Activated T-cell treated with anti-CD3 and anti-CD28 coated beads for 1 hour (primary cell): ENCODE measurements around the gene CHTF8.
"Not testable (repeated sequence)": the region's sequence is repeated elsewhere in the genome, so short reads cannot be mapped to it uniquely, and the experiment has no call there.

Source experiments
- DNase-seq: peaks from one replicate; pipeline ENCODE4 v3.0.0-alpha.2; 2020; ENCODE audit warnings: low read depth

The CHTF8 gene

GRCh38 chr16:69138608-69139007 lies 6.2 kb upstream of the CHTF8 start:
- no peak for DNase-seq

DNA sequence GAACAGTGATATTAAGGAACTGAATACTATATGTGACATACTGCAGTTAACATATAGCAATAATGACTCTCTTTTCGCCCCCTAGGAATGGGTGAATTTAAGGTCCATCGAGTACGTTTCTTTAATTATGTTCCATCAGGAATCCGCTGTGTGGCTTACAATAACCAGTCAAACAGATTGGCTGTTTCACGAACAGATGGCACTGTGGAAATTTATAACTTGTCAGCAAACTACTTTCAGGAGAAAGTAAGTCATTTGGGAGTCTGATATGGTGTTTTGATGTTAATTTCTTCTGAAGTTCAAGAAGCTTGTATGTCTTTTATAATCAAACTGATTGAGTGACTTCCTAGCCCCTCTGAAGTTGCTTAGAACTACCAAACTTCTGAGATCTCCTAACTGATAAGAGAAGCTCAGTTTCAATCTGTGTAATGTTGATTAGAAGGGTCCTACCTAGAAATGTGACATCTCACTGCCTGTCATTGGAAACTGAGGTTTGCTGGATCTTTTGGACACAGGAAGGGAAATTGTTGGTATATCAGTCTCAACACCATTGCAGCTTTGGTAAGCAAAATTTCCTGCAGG lies 1.1 kb upstream of the CHTF8 start:
- DNase-seq = no peak

GRCh38 chr16:69131839-69132423 lies 457 bp downstream of the CHTF8 start:
- DNase-seq = peak; percentile 58

DNA sequence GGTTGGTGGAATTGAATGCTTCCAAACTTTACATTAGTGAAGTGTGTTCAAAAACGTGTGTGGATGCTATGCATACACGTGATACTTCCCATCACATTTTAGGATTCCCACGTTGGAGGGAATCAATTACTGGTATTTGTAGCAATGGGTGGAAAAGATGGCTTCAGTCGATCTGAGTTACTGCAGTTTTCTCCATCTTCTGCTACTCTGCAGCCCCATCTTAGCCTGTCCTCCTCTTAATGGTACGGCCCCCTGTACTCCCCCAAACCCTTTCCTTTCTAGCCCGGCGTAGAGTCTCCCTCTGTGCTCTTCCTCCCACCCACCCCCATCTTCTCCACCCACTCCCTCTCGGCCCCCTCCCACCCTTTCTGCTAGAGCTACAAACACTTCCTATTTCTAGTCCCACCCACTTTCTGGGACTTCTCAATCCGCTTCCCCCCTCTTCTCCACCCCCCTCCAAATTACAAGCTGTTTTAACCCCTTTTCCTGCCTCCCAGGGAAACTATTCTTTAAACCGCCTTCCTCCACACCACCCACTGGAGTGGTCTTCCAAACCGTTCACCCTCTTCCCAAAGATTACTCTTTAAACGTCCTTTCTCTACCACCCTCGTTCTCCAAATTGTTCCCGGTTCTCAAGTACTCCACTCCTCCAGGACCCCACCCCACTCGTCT lies 1.1 kb downstream of the CHTF8 start:
- no peak for DNase-seq

DNA sequence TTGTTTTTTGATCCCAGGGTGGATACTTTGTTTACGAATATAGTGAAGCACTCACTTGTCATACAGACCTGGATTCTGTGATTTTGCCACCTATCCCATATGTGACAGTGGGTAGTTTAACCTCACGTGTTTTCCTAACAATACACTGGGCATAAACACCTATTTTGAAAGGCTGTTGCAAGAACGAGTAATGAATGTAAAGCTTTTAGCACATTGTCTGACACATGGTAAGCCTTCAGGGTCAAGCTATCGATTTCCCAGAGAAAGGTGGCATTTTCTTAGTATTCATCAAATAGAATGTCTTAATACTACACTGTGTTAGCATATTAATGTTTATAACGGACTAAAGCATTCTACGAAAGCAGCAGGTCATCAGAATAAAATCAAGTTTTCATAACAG lies 1.9 kb downstream of the CHTF8 start:
- DNase-seq = no peak

- DNase-seq = no peak
Observed at GRCh38 chr16:69127966-69128510, 4.3 kb downstream of the CHTF8 start.

DNA sequence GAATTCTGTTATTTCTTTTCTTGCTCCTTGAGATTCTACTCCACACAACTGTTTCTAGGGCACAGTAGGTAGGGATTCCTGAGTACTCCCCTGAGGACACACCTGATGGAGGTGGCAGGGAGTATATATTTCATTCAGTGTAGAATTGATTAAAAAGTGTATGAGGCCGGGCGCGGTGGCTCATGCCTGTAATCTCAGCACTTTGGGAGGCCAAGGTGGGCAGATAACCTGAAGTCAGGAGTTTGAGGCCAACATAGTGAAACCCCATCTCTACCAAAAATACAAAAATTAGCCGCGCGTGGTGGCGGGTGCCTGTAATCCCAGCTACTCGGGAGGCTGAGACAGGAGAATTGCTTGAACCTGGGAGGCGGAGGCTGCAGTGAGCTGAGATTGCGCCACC lies 5.6 kb downstream of the CHTF8 start:
- not testable (repeated sequence) for DNase-seq

GRCh38 chr16:69126221-69126620 lies 6.2 kb downstream of the CHTF8 start:
- no peak for DNase-seq

DNA sequence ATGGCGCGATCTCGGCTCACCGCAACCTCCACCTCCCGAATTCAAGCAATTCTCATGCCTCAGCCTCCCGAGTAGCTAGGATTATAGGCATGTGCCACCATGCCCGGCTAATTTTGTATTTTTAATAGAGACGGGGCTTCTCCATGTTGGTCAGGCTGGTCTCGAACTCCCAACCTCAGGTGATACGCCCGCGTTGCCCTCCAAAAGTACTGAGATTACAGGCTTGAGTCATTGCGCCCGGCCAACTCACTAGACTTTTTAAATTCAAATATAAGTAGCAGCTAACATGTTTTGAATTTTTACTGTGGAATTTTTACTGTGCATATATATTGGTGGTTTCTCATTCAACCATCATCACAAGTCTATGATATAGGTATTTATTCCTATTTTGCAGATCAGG lies 7.4 kb downstream of the CHTF8 start:
- not testable (repeated sequence) for DNase-seq

GRCh38 chr16:69124406-69124805 lies 8.0 kb downstream of the CHTF8 start:
- not testable (repeated sequence) for DNase-seq

GRCh38 chr16:69123910-69124309 lies 8.5 kb downstream of the CHTF8 start:
- DNase-seq = peak; percentile 62

GRCh38 chr16:69120096-69120664 lies 12.2 kb downstream of the CHTF8 start:
- DNase-seq = no peak

- DNase-seq = no peak
Observed at GRCh38 chr16:69119536-69119935, 12.9 kb downstream of the CHTF8 start.

GRCh38 chr16:69118994-69119393 lies 13.4 kb downstream of the CHTF8 start:
- no peak for DNase-seq

DNA sequence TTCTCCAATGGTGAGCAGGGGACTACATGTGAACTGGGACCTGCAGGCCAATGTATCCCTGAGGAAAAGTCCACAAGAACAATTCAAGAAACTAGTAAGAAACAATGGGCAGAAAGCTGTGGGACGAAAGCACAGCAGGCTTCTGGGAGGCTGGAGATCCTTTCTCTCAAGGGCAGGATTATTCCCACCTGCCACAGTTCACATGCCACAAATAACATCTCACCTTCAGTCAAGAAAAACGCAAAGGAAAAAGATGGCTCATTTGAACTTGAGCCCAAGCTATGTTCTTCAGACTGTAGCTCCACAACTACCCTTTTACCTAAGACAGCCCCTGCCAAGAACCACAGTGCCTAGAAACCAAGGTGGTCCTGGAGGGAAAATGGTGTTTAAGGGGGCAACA lies 13.9 kb downstream of the CHTF8 start:
- DNase-seq = no peak

GRCh38 chr16:69116906-69117305 lies 15.5 kb downstream of the CHTF8 start:
- no peak for DNase-seq

DNA sequence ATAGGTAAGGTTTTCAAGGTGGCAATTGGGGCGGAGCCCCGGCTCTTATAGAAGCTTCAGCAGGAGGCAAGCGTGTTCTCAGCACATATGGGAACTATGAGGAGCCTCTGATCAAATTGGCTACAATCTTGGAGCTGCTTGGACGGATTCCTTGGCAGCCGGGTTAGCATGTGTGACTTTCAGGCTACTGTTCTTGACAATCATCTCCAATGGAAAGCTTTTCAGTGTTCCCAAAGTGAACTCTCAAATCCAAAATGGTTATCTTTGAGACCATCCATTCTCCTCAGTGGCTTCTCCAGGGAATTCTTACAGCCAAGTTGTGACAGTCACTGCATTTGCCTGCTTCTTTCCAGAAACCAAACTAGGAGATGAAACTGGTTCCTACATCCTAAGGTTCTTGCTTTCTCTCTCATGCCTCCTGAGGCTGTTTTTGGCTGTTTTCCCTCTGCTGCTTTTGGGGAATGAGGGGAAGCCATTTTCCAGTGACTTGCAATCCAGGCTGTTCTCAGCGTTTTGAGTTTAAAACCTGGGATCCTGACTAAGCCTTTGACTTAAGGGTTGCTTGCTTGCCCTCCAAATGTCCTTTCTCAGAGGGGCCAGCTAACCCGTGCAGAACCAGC lies 16.0 kb downstream of the CHTF8 start:
- no peak for DNase-seq

DNA sequence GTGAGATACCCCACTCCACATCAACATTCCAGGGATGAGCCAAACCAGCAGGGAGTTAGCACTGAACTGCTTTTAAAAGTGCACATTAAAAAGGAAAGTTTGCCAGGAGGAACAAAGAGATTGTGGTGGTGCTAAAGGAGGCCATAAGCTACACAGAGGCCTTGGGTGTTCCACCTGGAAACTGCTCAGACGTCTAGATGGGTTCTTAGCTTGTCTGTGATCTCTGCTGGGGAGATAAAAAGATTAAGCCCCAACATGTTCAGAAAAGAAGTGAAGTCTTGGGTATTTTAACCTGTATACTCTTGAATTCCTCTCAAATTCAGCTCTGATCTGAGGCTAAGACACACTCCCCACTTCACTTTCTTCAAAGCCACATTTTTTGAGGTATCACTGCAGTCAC lies 16.6 kb downstream of the CHTF8 start:
- no peak for DNase-seq

- DNase-seq = no peak
Observed at GRCh38 chr16:69115361-69115760, 17.0 kb downstream of the CHTF8 start.

DNA sequence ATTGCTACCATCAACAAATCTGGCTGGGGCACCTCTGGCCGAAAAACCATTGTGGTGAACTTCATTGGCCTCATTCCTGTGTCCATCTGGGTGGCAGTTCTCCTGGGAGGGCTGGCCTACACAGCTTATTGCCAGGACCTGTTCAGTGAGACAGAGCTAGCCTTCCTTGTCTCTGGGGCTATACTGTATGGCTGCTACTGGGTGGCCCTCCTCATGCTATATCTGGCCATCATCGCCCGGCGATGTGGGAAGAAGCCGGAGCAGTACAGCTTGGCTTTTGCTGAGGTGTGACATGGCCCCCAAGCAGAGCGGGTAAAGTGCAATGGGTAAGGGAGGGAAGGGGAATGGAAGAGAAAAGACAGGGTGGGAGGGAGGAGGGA lies 17.4 kb downstream of the CHTF8 start:
- DNase-seq = no peak

DNA sequence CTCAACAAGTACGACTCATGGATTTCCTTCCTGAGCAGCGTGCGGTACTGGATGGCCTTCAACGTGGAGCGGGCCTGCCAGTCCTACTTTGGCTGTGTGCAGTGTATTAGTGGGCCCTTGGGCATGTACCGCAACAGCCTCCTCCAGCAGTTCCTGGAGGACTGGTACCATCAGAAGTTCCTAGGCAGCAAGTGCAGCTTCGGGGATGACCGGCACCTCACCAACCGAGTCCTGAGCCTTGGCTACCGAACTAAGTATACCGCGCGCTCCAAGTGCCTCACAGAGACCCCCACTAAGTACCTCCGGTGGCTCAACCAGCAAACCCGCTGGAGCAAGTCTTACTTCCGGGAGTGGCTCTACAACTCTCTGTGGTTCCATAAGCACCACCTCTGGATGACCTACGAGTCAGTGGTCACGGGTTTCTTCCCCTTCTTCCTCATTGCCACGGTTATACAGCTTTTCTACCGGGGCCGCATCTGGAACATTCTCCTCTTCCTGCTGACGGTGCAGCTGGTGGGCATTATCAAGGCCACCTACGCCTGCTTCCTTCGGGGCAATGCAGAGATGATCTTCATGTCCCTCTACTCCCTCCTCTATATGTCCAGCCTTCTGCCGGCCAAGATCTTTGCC lies 17.9 kb downstream of the CHTF8 start:
- no peak for DNase-seq

GRCh38 chr16:69113216-69113615 lies 19.2 kb downstream of the CHTF8 start:
- DNase-seq = no peak
